Measurements from ENCODE around the gene UGGT2.
"Not testable (repeated sequence)": the region's sequence is repeated elsewhere in the genome, so short reads cannot be mapped to it uniquely, and the experiment has no call there.

Gene UGGT2

DNA sequence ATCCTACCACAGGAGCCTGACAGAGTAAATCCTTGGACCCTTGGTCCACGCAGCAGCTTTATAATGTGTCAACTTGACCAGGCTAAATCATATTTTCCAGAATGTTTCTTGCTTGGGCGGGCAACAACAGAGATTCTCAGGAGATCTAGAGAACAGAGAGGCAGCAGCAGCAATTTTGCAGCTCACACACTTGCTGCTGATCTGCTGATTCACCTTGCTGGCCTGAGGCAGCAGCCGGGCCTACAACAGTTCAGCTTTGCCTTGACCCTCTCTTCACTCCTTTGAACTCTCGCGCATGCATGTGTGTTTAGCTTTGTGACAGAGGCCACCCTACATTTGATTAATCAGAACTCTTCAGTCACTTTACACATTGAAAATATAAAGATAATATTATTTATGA is 159.3 kb downstream of the UGGT2 start:
- no peak for DNase-seq (ENCODE audit: low read depth)

DNA sequence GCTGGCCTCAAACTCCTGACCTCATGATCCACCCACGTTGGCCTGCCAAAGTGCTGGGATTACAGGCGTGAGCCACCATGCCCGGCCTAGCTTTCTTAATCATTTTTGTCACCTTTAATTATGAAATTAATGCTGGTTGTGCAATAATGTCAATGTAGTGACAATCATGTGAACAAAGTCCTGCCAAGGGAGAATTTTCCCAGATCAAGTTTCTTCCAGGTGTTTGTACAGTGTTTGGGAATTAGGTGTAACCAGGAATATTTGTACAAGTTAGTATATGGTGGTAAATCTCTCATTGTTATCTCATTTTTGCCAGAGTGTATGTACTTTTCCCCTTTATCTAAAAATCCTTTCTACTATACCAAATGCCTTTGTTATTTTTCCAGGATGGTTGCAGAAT is 171.1 kb downstream of the UGGT2 start:
- no peak for DNase-seq (ENCODE audit: low read depth)

DNA sequence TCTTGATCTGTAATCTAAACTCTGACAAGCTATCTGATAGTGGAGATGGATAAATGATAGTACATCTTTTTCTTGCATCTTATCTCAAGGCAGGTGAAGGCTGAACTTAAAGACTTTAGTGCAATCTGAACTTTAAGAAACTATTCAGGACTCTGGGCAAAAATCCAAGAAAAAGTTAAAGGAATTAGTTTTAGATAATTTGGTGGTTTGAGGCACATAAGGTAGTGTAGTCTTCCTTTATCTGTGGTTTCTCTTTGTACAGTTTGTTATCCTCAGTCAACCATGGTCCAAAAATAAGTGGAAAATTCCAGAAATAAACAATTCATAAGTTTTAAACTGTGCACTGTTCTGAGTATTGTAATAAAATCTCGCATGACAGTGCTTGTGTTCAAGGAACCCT is 172.9 kb downstream of the UGGT2 start:
- DNase-seq (ENCODE audit: low read depth): no peak

DNA sequence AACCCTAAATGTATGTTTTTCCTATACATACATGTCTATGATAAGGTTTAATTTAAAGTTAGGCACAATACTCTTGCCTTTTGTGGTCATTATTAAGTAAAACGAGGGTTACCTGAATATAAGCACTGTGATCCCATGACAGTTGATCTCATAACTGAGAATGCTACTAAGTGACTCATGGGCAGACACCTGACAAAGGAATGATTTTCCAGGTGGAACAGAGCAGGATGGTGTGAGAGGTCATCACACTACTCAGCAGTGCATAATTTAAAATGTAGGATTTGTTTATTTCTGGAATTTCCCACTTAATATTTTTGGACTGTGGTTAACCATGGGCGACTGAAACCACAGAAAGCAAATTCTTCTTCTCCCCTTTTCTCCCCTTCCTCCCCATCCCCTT is 178.9 kb downstream of the UGGT2 start:
- no peak for DNase-seq (ENCODE audit: low read depth)

DNA sequence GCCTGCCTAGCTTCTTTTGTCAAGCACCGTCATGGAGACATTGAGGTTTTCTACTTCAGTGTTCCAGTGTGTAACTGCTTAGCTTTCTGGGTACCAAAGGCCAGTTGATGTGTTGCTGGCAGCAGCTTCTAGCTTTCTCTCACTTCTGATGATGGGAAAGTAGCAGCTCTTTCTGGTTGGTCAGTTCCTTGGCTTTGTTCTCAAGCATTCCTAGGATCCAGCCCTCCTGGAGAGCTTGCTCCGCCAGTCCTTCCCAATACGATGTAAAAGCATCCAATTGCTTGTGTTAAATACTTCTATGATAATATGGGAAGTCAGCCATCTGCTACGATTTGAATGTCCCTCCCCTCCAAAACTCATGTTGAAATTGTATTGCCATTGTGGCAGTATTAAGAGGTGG is 182.8 kb downstream of the UGGT2 start:
- DNase-seq (ENCODE audit: low read depth): no peak

DNA sequence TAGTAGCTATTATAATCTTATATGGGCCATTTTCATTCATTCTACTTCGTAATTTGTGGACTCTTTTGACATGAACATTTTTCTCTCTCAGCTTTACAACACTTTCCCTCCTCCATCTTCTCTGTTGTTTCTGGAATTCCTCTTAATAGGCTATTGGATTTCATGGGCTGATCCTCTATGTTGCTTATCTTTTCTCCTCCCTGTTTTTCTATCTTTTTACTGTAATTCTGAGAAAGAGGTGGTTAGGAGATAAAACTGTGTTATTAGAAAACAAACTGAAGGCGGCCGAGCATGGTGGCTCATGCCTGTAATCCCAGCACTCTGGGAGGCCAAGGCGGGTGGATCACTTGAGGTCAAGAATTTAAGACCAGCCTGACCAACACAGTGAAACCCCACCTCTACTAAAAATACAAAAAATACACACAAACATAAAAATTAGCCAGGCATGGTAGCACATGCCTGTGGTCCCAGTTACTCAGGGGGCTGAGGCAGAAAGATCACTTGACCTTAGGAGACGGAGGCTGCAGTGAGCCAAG is 188.1 kb downstream of the UGGT2 start:
- DNase-seq (ENCODE audit: low read depth): no peak

DNA sequence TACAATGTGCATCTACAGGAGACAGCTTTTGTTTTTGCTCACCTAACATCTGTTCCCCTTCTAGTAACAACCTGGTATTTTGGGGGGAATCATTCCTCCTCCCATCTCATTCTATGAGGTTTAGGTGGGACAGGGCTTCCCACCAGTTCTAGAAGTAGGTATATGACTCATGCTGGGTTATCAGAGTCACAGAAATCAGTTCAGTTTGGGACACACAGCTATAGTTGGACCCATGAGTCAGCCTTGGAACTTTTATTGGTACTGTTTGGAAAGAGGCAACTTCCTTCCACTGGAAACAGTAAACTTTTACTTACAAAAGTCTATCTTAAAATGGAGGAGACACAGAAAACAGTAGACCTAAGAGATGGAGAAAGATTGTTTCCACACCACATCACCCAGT is 190.8 kb downstream of the UGGT2 start:
- DNase-seq (ENCODE audit: low read depth): no peak

DNA sequence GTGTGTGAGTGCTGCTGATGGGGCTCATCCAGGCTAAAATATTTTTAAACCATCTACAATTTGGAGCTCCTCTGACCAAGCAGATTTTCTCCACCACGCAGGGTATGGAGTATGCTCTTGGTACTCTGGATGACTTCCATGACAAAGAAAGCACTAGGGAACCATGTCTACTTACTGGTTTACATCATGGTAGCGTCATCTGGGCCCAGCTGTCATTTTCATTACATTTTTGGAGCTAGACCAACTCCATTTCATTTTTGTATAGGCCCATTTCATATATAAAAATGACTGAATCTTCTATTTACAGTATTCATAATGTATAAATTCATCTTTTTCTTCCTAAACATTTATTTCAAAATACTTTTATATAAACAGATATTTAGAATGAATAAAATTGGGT is 191.9 kb downstream of the UGGT2 start:
- DNase-seq (ENCODE audit: low read depth): no peak

DNA sequence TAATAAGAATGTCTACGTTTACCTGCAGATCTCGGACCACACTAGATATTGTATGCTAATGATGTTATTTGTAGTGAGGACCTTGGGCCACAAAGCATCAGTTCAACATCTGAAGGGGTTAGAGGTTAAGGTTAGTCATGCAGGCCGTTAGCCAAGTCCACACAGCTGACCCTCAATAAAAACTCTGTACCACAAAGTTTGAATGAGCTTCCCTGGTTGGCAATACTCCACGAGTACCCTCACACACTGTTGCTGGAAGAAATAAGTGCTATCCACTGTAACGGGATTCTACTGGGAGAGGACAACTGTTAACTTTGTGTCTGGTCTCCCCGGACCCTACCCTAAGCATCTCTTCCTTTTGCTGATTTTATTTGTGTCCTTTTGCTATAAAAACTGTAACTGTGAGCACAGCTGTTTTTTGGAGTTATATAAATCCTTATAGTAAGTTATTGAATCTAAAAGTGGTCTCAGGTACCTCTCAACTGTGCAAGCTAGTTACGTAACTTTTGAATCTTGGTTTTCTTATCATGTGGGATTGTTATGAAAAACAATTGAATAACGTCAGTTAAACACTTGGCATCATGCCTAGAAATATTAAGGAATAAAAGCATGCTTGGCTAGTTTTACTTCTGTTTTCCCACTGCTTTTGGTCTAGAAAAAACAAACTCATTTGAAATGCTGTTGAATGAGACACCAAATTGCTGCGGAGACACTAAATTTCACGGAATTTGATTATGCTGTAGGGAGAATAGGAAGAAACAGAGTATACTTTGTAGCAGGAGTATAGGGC is 194.7 kb downstream of the UGGT2 start:
- DNase-seq (ENCODE audit: low read depth): no peak

DNA sequence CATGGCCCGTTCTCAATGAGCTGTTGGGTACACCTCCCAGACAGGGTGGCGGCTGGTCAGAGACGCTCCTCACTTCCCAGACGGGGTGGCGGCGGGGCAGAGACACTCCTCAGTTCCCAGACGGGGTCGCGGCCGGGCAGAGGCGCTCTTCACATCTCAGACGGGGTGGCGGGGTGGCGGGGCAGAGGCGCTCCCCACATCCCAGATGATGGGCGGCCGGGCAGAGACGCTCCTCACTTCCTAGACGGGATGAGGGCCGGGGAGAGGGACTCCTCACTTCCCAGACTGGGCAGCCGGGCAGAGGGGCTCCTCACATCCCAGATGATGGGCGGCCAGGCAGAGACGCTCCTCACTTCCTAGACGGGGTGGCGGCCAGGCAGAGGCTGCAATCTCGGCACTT is 207.5 kb downstream of the UGGT2 start:
- DNase-seq (ENCODE audit: low read depth): not testable (repeated sequence)

DNA sequence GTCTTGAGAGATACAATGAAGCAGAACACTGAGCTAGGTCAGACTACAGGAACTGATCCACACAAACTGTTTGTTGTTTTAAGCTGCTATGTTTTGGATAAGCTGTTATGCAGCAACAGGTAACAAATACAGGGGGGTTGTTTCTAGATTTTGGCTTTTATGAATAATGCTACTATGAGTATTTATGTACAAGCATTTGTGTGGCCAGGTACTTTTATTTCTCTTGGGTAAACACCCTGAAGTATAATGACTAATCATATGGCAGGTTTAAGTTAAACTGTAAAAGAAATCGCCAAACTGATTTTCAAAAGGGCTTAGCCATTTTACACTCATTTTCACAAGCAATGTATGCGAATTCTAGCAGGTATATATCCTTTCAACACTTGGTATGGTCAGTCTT is 210.3 kb downstream of the UGGT2 start:
- no peak for DNase-seq (ENCODE audit: low read depth)

DNA sequence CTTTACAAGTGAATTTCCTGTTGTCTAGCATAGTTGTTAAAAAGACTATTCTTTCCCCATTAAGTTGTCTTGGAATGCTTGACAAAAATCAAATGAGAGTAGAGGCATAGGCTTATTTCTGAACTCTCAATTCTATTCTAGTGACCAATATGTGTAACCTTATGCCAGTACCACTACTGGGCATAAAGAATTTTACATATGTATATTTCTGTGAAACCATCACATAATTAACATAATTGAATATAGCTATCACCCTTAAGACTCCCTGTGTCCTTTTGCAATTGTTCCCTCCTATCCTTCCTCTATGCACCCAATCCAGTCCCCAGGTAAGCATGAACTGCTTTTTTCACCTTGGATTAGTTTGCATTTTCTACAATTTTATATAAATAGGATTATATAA is 211.3 kb downstream of the UGGT2 start:
- DNase-seq (ENCODE audit: low read depth): no peak

DNA sequence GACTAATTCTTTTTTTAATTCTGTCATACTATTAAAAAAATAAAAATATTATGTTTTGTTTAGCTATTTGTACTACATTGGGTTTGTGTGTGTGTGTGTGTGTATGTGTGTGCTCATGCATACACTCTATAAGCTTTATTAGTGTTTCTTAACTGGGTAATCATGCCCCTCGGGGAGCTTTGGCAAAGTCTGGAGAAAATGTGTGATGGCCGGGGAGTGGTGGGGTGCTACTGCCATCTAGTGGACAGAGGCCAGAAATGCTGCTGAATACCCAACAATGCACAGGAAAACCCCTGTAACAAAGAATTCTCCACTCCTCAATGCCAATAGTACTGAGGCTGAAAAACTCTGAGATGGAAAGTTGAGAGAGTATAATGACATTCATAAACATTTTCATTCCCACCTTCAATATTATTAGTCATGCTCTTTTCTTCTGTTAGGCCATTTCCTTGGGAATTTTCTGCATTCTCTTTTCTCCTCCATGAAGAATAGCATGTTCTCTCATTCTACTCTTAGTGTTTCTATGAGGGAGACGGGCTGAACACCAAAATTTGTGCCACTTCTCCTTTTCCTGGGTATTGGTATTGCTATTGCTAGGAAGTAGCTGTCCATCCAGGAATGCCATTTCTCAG is 219.0 kb downstream of the UGGT2 start:
- peak; percentile 21 for DNase-seq (ENCODE audit: low read depth)

DNA sequence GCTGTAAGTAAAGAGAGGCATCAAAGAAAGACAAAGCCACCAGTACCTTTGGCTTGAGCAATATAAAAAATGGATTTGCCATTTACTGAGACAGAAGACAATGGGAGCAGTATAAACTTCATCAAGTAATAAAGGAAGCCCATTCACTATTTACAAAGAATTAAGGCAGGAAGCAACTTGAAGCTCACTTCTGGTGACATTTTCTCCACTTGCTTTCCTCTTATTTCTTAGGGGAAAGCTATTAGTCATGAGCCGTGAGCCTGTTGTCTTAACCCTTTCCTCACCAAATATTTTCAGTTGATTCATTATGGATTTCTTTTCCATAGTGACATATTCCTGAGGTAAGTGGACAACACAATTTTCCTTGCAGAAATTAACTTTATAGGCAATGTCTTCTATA is 219.5 kb downstream of the UGGT2 start:
- no peak for DNase-seq (ENCODE audit: low read depth)

DNA sequence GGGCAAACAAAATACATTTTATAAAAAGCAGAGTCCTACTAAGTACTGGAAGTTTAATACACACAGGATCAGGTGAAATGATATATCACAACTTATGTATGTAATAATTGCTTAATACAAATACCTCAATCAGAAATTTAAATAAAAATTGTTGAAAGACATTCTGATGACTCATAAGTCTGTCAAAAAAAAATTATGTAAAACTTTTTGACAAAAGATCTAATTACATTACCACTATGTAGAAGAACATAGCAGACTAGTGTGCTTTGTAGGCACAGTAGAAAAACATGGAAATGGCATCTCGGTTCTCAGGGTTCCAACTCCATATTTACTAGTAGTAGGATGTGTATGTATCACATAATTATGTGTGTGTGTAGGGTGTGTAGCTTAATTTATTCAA is 220.1 kb downstream of the UGGT2 start:
- no peak for DNase-seq (ENCODE audit: low read depth)

DNA sequence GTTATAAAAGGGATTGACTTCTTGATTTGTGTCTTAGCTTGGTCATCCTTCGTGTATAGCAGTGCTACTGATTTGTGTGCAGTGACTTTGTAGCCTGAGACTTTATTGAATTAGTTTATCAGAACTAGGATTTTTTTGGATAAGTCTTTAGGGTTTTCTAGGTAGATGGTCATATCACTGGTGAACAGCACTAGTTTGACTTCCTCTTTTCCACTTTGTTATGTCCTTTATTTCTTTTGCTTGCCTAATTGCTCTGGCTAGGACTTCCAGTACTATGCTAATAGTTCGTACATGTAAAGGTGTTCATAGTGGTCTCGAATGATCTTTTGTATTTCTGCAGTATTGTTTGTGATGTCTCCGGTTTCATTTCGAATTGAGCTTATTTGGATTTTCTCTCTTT is 230.9 kb downstream of the UGGT2 start:
- no peak for DNase-seq (ENCODE audit: low read depth)

DNA sequence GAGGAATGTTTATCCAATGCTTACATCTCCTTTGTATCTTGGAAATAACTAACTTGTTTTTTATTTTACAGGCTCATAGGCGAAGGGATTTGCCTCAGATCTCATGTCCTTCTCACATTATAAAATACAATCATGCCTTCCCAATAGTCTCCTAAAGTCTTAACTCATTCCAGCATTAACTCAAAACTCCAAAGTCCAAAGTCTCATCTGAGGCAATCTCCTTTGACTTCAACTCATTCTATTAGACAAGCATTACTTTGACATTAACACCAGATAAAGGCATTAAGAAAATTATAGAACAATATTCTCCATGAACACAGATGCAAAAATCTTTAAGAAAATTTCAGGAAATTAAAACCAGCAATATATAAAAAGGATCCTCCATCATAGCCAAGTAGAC is 238.7 kb downstream of the UGGT2 start:
- no peak for DNase-seq (ENCODE audit: low read depth)

DNA sequence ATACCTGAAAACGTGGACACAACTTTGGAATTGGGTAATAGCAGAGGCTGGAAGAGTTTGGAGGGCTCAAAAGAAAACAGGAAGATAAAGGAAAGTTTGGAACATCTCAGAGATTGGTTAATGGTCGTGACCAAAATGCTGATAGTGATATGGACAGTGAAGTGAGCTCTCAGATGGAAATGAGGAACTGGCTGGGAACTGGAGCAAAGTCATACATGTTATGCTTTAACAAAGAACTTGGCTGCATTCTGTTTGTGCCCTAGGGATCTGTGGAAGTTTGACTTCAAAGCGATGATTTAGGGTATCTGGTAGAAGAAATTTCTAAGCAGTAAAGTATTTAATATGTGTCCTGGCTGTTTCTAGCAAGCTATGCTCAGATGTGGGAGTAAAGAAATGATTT is 240.1 kb downstream of the UGGT2 start:
- DNase-seq (ENCODE audit: low read depth): no peak

DNA sequence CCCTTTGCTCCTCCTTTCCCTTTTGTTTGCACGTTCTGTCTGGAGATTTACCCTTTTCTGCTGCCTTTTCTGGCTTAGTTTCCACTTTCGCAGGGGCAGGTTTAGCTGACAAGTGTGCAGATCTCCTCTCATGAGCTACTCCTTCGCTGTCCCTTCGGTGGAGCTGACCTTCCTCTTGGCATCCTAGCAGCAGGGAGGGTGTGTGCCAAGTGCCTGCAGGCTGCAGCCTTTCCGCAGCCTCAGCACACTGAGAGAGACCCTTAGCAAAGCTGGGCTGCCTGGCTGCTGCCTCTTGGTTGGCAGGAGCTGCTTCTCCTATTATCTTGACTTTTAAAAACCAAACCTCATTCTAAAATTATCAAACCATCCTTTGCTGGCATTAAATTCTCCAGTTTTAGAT is 243.8 kb downstream of the UGGT2 start:
- DNase-seq (ENCODE audit: low read depth): no peak

DNA sequence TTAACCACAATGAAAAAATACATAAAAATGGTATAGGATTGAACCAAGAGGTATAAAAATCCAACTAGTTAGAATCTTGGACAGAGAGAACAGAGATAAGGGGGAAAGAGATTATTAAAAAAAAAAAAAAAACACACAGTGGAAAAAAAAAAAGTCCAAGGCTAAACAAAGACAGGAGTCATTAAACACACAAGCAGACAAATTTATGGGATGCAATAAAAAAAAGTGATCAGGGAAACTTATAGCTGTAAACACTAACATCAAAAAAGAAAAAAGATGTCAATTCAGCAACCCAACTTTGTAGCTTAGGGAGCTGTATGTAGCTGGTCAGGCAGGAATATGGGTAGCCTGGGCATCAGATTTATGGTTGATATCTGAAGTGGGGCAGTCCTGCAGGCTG is 247.3 kb downstream of the UGGT2 start:
- DNase-seq (ENCODE audit: low read depth): no peak

DNA sequence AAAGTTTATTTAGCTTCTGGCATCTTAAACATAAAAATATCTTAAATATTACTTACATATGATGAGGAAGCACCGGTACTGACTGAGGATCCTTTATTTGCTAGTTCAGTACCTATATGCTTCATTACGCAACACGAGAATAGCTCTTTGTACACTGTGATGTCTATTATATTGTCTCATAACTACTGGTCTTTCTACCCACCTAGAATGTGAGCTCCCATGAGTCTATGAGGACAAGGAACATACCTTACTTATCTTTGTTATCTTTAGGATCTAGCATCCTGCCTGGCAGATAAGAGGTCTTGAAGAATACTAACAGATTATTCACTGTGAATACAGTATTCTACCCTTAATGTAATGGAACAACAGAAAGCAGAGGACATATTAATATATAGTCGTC is 251.4 kb downstream of the UGGT2 start:
- no peak for DNase-seq (ENCODE audit: low read depth)

DNA sequence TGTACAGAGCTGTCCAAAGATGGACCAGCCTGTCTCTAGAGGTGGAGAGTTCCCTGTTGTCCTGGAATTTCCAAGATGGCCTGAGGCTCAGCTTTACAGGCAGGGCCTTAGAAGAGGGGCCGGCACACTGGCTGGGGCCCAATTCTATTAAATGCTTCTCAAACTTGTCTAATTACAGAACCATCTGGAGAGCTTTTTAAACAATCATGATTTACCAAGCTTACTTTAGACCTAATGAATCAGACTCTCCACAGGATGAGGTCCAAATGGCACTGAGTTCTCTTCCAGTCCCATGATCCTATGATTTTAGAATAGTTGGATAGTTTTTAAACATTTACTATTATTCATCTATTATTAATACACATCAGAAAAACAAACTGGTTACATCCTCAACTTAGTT is 252.8 kb downstream of the UGGT2 start:
- no peak for DNase-seq (ENCODE audit: low read depth)

DNA sequence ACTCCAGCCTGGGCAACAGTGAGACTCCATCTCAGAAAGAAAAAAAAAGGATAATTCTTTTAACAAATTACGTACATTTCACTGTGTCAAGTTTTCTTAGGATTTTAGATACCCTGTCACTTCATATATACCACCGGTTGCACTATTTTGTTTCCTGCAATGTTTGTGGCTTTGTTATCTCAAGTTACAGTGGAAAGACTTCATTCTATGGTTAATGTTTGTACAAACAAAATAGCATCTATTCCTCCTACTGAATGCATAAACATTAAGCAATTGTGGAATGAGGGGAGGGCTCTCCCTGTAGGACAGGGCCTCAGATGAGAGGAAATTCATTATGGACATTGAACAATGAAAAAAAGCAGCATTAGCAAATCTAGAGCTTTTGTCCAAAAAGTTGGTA is 256.2 kb downstream of the UGGT2 start:
- DNase-seq (ENCODE audit: low read depth): no peak

DNA sequence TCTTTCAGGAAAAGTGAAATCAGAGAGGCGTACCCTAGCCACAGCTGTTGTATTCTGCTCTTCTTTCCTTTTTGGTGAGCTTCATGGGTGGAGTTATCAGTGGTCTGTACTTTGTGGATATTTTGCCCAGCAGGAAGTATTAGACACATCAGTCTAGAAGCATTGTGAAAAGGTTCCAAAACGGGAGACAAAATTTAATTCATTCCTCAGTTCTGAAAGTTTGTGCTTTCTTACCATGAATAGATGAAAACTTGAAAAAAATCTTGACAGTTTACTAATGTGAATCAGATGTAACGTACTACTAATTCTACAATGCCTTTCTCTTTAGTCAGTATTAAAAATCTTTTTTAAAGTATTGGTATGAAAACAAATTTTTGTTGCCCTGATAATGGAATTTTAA is 259.4 kb downstream of the UGGT2 start:
- no peak for DNase-seq (ENCODE audit: low read depth)

Measured in stimulated activated CD8-positive, alpha-beta memory T cell treated with anti-CD3 and anti-CD28 coated beads, Interleukin-15, amount 100 ng/mL, for 24 hours (primary cell).